Measurements from ENCODE around the gene JAG2. TPM values are rescaled to one million over a fixed set of nuclear protein-coding genes. Genes with fewer than 3 reads are reported as not detected.

Gene JAG2
- total and polyA plus RNA-seq, 4 experiments from 2014 or later: 0.29 to 0.80 TPM; not detected in 2

DNA sequence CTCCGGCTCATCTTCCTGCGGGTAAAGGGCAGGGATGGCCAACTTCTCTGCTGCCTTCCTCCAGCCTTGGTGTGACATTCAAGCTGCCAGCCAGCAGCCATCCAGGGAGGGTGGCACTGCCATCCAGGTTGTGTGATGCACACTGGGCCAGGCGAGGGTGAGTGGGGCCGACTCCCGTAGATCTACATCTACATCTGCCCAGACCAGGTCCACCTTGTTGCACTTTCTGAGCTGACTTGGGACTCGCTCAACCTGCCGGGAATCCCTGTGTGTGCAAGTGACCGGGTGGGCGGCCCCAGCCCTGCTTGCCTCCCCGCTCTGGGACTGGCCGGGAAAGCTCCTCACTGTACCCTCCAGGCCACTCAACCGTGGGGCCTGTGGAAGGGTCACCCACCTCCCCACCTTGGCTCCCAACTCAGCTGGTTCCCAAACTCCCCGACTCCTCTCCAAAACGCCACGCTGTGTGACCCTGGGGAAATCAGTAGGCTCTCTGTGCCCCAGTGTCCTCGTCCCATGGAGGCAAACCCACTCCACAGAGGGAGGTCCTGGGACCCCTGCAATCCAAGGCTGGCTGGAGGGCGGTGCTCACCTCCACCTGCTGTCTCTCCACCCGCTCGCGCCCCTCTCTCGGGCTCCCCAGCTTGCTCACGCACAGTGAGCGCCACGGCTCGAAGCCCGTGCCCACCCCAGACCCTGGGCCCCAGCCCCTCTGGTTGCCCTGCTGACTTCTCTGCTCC lies 14.7 kb downstream of the JAG2 start:
- Mint-ChIP-seq H3K36me3 (no peaks in the 10 kb centered on the region), H3K27ac (no peak overlapping the region), H3K4me1 (no peaks in the 10 kb centered on the region), H3K4me3 (no peak overlapping the region), H3K27me3 (no peaks in the 10 kb centered on the region), H3K9me3 (no peaks in the 10 kb centered on the region)
- no peaks in the 10 kb centered on the region for H3K36me3 ChIP-seq (ENCODE audit: insufficient read depth, low read length)
- H3K27me3 ChIP-seq (ENCODE audit: insufficient read depth, low read length): no peaks in the 10 kb centered on the region
- no peaks in the 10 kb centered on the region for H3K4me1 ChIP-seq (ENCODE audit: insufficient read depth, low read length)
- intact Hi-C loops (cut with micrococcal nuclease): no loop called here
- POLR2A ChIA-PET (ENCODE audit: partially characterized antibody): no interaction called here
- CTCF ChIA-PET (ENCODE audit: partially characterized antibody): no interaction called here
- DNase-seq: peak in 1 of 5 donors; percentile 19
- H3K4me3 ChIP-seq (ENCODE audit: low read length in 2 of 2): no peak overlapping the region
- no peak overlapping the region for H3K27ac ChIP-seq (ENCODE audit: low read depth, low read length)
- H3K9me3 ChIP-seq (ENCODE audit: control insufficient read depth in 1 of 2, low read length in 2 of 2): no peaks in the 10 kb centered on the region

DNA sequence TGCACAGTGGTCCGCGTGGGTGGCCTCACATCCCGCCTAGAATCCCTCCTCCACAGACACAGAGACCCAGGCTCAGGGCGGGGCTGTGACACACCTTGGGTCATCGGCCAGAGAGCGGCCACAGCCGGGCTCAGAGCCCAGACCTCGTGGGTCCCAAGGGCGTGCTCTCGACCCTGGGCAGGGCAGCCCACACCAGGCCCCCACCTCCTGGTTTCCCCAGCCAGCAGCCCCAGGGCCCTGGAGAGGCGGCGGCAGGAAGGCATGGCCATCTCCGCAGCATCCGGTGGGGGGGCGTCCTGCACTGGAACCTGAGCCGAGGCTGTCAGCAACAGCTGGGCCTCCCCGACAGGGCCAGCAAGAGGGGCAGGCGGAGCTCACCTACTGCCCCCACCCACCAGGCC lies 15.2 kb downstream of the JAG2 start:
- ChIA-PET CTCF (ENCODE audit: partially characterized antibody) (no interaction called here), POLR2A (ENCODE audit: partially characterized antibody) (no interaction called here)
- DNase-seq: no peak
- H3K27ac ChIP-seq (ENCODE audit: low read depth, low read length): no peak overlapping the region
- no peaks in the 10 kb centered on the region for H3K4me1 Mint-ChIP-seq
- H3K4me3 ChIP-seq (ENCODE audit: low read length in 2 of 2): no peak overlapping the region
- no peaks in the 10 kb centered on the region for H3K27me3 Mint-ChIP-seq
- H3K4me1 ChIP-seq (ENCODE audit: insufficient read depth, low read length): no peaks in the 10 kb centered on the region
- no peak overlapping the region for H3K4me3 Mint-ChIP-seq
- no peak overlapping the region for H3K27ac Mint-ChIP-seq
- no peaks in the 10 kb centered on the region for H3K9me3 Mint-ChIP-seq
- intact Hi-C loops (cut with micrococcal nuclease): no loop called here
- H3K36me3 ChIP-seq (ENCODE audit: insufficient read depth, low read length): no peaks in the 10 kb centered on the region
- no peaks in the 10 kb centered on the region for H3K27me3 ChIP-seq (ENCODE audit: insufficient read depth, low read length)
- no peaks in the 10 kb centered on the region for H3K36me3 Mint-ChIP-seq
- no peaks in the 10 kb centered on the region for H3K9me3 ChIP-seq (ENCODE audit: control insufficient read depth in 1 of 2, low read length in 2 of 2)

DNA sequence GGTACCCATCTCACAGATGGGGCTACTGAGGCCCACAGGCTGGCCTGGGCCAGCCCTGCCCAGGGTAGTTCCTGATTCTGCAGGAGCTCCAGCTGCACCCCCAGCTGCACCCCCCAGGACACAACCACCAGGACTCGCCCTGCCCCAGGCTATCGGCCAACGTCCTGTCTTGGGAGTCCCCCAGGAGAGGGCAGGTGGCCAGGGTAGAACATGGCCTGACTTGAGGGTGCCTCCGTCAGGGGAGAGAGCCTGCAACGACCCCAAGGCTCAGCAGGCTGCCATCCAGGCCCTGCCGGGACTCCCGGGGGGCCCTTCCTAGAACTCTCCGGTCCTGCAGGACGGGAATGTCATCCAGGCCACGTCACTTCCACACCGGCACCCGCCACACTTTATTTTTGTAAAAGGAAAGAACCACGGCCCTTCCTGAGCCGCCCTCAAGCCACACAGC lies 15.8 kb downstream of the JAG2 start:
- CTCF ChIA-PET (ENCODE audit: partially characterized antibody): no interaction called here

DNA sequence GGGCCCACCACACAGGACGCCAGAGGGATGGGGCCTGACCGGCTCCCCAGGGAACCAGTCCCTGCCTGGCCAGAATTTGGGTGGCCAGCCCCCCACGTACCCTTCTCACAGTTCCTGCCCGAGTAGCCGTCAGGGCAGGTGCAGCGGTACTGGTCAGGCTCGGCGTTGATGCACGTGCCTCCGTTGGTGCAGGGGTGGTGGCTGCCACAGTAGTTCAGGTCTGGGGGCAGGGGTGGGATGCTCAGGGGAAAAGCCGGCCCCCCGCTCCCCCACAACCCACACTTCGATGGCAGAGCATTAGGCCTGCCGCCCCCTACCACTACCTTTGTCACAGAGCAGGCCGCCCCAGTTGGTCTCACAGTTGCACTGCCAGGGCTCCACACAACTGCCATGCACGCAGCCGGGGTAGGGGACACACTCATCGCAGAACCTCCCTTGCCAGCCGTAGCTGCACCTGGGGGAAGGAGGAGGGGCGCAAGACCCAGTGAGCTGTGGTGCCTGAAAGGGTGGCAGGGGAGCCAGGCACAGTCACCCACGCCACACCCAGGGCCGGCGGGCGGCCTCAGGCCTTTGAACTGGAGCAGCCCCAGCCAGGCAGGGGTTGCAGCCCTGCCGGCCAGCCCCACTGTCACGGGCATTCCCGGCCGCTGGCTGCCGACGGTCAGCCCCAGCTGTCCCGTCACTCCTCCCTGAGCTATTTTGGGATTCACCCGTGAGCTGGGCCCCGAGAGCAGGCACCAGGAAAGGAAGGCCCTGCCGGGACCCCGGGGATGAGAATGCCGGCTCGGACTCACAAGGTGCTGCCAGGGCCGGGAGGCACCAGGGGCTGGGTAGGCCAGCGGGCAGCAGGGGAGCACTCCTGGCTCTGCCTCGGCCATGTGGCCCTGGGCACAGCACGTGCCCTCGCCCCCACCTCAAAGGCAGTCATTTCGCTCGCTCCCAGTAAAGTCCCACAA lies 16.5 kb downstream of the JAG2 start:
- POLR2A ChIA-PET (ENCODE audit: partially characterized antibody): no interaction called here
- intact Hi-C loops (cut with micrococcal nuclease): no loop called here
- Histone ChIP-seq H3K4me3 (ENCODE audit: low read length in 2 of 2) (no peak overlapping the region), H3K27me3 (ENCODE audit: insufficient read depth, low read length) (no peaks in the 10 kb centered on the region), H3K36me3 (ENCODE audit: insufficient read depth, low read length) (no peaks in the 10 kb centered on the region), H3K4me1 (ENCODE audit: insufficient read depth, low read length) (no peaks in the 10 kb centered on the region), H3K9me3 (ENCODE audit: control insufficient read depth in 1 of 2, low read length in 2 of 2) (no peaks in the 10 kb centered on the region), H3K27ac (ENCODE audit: low read depth, low read length) (no peak overlapping the region)
- Mint-ChIP-seq H3K9me3 (no peaks in the 10 kb centered on the region), H3K4me1 (no peaks in the 10 kb centered on the region), H3K27ac (no peak overlapping the region), H3K27me3 (no peaks in the 10 kb centered on the region), H3K36me3 (no peaks in the 10 kb centered on the region), H3K4me3 (no peak overlapping the region)
- DNase-seq: peak in 1 of 5 donors; percentile 17
- CTCF ChIA-PET (ENCODE audit: partially characterized antibody): no interaction called here

More for the DNA sequence above, 15.8 kb downstream of the JAG2 start:
- Histone ChIP-seq H3K4me3 (ENCODE audit: low read length in 2 of 2) (no peak overlapping the region), H3K9me3 (ENCODE audit: control insufficient read depth in 1 of 2, low read length in 2 of 2) (no peaks in the 10 kb centered on the region), H3K4me1 (ENCODE audit: insufficient read depth, low read length) (no peaks in the 10 kb centered on the region), H3K36me3 (ENCODE audit: insufficient read depth, low read length) (no peaks in the 10 kb centered on the region), H3K27me3 (ENCODE audit: insufficient read depth, low read length) (no peaks in the 10 kb centered on the region), H3K27ac (ENCODE audit: low read depth, low read length) (no peak overlapping the region)
- Mint-ChIP-seq H3K4me3 (no peak overlapping the region), H3K27ac (no peak overlapping the region), H3K4me1 (no peaks in the 10 kb centered on the region), H3K36me3 (no peaks in the 10 kb centered on the region), H3K9me3 (no peaks in the 10 kb centered on the region), H3K27me3 (no peaks in the 10 kb centered on the region)
- POLR2A ChIA-PET (ENCODE audit: partially characterized antibody): no interaction called here
- DNase-seq: no peak
- intact Hi-C loops (cut with micrococcal nuclease): no loop called here

- DNase-seq: peak in 1 of 5 donors; percentile 16
- no peaks in the 10 kb centered on the region for H3K36me3 ChIP-seq (ENCODE audit: insufficient read depth, low read length)
- H3K27ac ChIP-seq (ENCODE audit: low read depth, low read length): no peak overlapping the region
- Mint-ChIP-seq H3K9me3 (no peaks in the 10 kb centered on the region), H3K4me3 (no peak overlapping the region), H3K27ac (peak overlapping the region in 1 of 7 donors; percentile 29), H3K27me3 (no peaks in the 10 kb centered on the region), H3K4me1 (no peaks in the 10 kb centered on the region), H3K36me3 (no peaks in the 10 kb centered on the region)
- no peaks in the 10 kb centered on the region for H3K4me1 ChIP-seq (ENCODE audit: insufficient read depth, low read length)
- H3K9me3 ChIP-seq (ENCODE audit: control insufficient read depth in 1 of 2, low read length in 2 of 2): no peaks in the 10 kb centered on the region
- H3K27me3 ChIP-seq (ENCODE audit: insufficient read depth, low read length): no peaks in the 10 kb centered on the region
- intact Hi-C loops (cut with micrococcal nuclease): no loop called here
- H3K4me3 ChIP-seq (ENCODE audit: low read length in 2 of 2): no peak overlapping the region
- ChIA-PET POLR2A (ENCODE audit: partially characterized antibody) (no interaction called here), CTCF (ENCODE audit: partially characterized antibody) (no interaction called here)
Observed at GRCh38 chr14:105151084-105151837, 17.3 kb downstream of the JAG2 start.

- ChIA-PET POLR2A (ENCODE audit: partially characterized antibody) (no interaction called here), CTCF (ENCODE audit: partially characterized antibody) (no interaction called here)
- Mint-ChIP-seq H3K27ac (no peak overlapping the region), H3K27me3 (no peaks in the 10 kb centered on the region), H3K4me3 (no peak overlapping the region), H3K4me1 (no peaks in the 10 kb centered on the region), H3K9me3 (no peaks in the 10 kb centered on the region), H3K36me3 (no peaks in the 10 kb centered on the region)
- Histone ChIP-seq H3K27ac (ENCODE audit: low read depth, low read length) (no peak overlapping the region), H3K36me3 (ENCODE audit: insufficient read depth, low read length) (no peaks in the 10 kb centered on the region), H3K9me3 (ENCODE audit: control insufficient read depth in 1 of 2, low read length in 2 of 2) (no peaks in the 10 kb centered on the region), H3K27me3 (ENCODE audit: insufficient read depth, low read length) (no peaks in the 10 kb centered on the region), H3K4me1 (ENCODE audit: insufficient read depth, low read length) (no peaks in the 10 kb centered on the region), H3K4me3 (ENCODE audit: low read length in 2 of 2) (no peak overlapping the region)
- DNase-seq: peak in 1 of 5 donors; percentile 23
- intact Hi-C loops (cut with micrococcal nuclease): no loop called here
Observed at GRCh38 chr14:105150368-105151083, 18.1 kb downstream of the JAG2 start.

GRCh38 chr14:105150026-105150367 lies 18.6 kb downstream of the JAG2 start:
- Mint-ChIP-seq H3K9me3 (no peaks in the 10 kb centered on the region), H3K36me3 (no peaks in the 10 kb centered on the region), H3K27me3 (no peaks in the 10 kb centered on the region), H3K4me3 (no peak overlapping the region), H3K27ac (no peak overlapping the region), H3K4me1 (no peaks in the 10 kb centered on the region)
- Histone ChIP-seq H3K4me1 (ENCODE audit: insufficient read depth, low read length) (no peaks in the 10 kb centered on the region), H3K36me3 (ENCODE audit: insufficient read depth, low read length) (no peaks in the 10 kb centered on the region), H3K27me3 (ENCODE audit: insufficient read depth, low read length) (no peaks in the 10 kb centered on the region), H3K27ac (ENCODE audit: low read depth, low read length) (no peak overlapping the region), H3K9me3 (ENCODE audit: control insufficient read depth in 1 of 2, low read length in 2 of 2) (no peaks in the 10 kb centered on the region), H3K4me3 (ENCODE audit: low read length in 2 of 2) (no peak overlapping the region)
- POLR2A ChIA-PET (ENCODE audit: partially characterized antibody): no interaction called here
- intact Hi-C loops (cut with micrococcal nuclease): no loop called here
- CTCF ChIA-PET (ENCODE audit: partially characterized antibody): no interaction called here
- DNase-seq: no peak

Data from CD4-positive, alpha-beta memory T cell (primary cell).